GM18511 (cell line): ENCODE measurements around the gene OR1J1.

Source experiments
- ATAC-seq: cut with Tn5 transposase; IDR thresholded peaks from one replicate; pipeline ENCODE4 v1.9.1; 2021; ENCODE audit warnings: mild to moderate bottlenecking, moderate library complexity; ENCODE audit not compliant: unreplicated experiment

The OR1J1 gene

GRCh38 chr9:122445155-122445749, 32.5 kb downstream of the OR1J1 start:
- ATAC-seq = no peak

- ATAC-seq = no peak
Measured at GRCh38 chr9:122444041-122444733, 33.5 kb downstream of the OR1J1 start.

- no peak for ATAC-seq
Measured at GRCh38 chr9:122442568-122442967, 35.2 kb downstream of the OR1J1 start.
